NCI-H187 treated with DMSO at 0.1 percent for 48 hours (cell line): ENCODE results near the gene BMPR1A.
A peak's percentile ranks its signal among the peaks of the same experiment; 100 is the strongest.
"Not testable (repeated sequence)": the region's sequence is repeated elsewhere in the genome, so short reads cannot be mapped to it uniquely, and the experiment has no call there.

Experiments used
- DNase-seq: peaks from one replicate; lab custom pipeline; 2025; lab: John Stamatoyannopoulos, UW

BMPR1A gene

GRCh38 chr10:86730227-86730626, 26.2 kb upstream of the BMPR1A start:
- DNase-seq: no peak

GRCh38 chr10:86732771-86733170, 23.6 kb upstream of the BMPR1A start:
- DNase-seq: no peak

GRCh38 chr10:86733260-86733671, 23.2 kb upstream of the BMPR1A start:
- DNase-seq: no peak

- DNase-seq: no peak
Observed at GRCh38 chr10:86734207-86734988, 22.0 kb upstream of the BMPR1A start.

- not testable (repeated sequence) for DNase-seq
Observed at GRCh38 chr10:86735278-86735677, 21.1 kb upstream of the BMPR1A start.

GRCh38 chr10:86742230-86742629, 14.2 kb upstream of the BMPR1A start:
- no peak for DNase-seq

GRCh38 chr10:86744067-86744725, 12.2 kb upstream of the BMPR1A start:
- DNase-seq: no peak

GRCh38 chr10:86747796-86748581, 8.4 kb upstream of the BMPR1A start:
- no peak for DNase-seq

- no peak for DNase-seq
Observed at GRCh38 chr10:86749854-86750253, 6.6 kb upstream of the BMPR1A start.

GRCh38 chr10:86751477-86751876, 4.9 kb upstream of the BMPR1A start:
- no peak for DNase-seq

GRCh38 chr10:86752311-86752710, 4.1 kb upstream of the BMPR1A start:
- no peak for DNase-seq

GRCh38 chr10:86753051-86753450, 3.4 kb upstream of the BMPR1A start:
- DNase-seq: no peak

GRCh38 chr10:86753638-86754434, 2.6 kb upstream of the BMPR1A start:
- DNase-seq: no peak

- no peak for DNase-seq
Observed at GRCh38 chr10:86755454-86755739, 1.0 kb upstream of the BMPR1A start.

GRCh38 chr10:86755740-86756510, 494 bp upstream of the BMPR1A start:
- peak; percentile 21 for DNase-seq

- no peak for DNase-seq
Observed at GRCh38 chr10:86757113-86757972, 924 bp downstream of the BMPR1A start.

GRCh38 chr10:86758189-86759072, 2.0 kb downstream of the BMPR1A start:
- no peak for DNase-seq

- DNase-seq: no peak
Observed at GRCh38 chr10:86759073-86759672, 2.8 kb downstream of the BMPR1A start.

- DNase-seq: no peak
Observed at GRCh38 chr10:86763404-86763803, 7.0 kb downstream of the BMPR1A start.
